ENCODE measurements around the gene RING1. TPM values are rescaled to one million over a fixed set of nuclear protein-coding genes. Genes with fewer than 3 reads are reported as not detected.
A peak's percentile ranks its signal among the peaks of the same experiment; 100 is the strongest.

RING1 gene
- total RNA-seq, 1 experiment from 2014 or later = 31.0 TPM

DNA sequence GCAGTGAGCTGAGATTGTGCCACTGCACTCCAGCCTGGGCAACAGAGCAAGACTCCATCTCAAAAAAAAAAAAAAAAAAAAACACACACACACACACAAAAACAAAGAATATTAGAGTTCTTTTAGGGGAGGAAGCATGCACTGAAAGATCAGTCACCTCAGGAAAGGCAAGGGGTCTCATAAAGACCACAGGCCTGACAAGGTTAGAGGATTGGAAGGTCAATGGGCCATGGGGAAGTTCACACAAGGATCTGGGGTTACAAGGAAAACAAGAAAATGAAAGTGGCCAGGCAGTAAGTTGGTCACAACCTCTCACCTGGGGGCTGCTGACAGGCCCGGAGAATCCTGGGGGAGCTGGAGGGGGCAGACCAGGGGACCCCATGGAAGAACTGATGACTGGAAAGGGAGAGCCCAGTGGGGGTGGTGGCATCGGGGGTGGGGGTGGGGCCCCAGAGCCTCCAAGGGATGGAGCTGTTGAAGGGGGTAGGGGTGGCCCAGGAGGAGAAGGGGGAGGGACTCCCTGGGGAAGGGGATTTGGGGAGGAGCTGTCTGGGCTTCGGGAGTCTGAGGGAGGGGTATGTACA lies 9.4 kb upstream of the RING1 start:
- H3K14ac ChIP-seq (ENCODE audit: insufficient read depth, low read length) = no peak overlapping the region

More for the DNA sequence above, 9.4 kb upstream of the RING1 start:
- no peak overlapping the region for H4K8ac ChIP-seq (replicated peaks; ENCODE audit: insufficient read length, low read depth, low read length)
- no peak overlapping the region for H3K27ac ChIP-seq (ENCODE audit: insufficient read length, low read depth, low read length)
- no peaks in the 10 kb centered on the region for H3K27me3 ChIP-seq (ENCODE audit: insufficient read depth, low read length)
- no peak for DNase-seq
- Mint-ChIP-seq H3K27me3 (ENCODE audit: low read depth) (no peaks in the 10 kb centered on the region), H3K36me3 (ENCODE audit: insufficient read depth in 1 of 3, low read depth in 3 of 3) (peaks cover 39 to 60% (median 50%) of the 10 kb centered on the region in 3 experiments), H3K4me3 (peak overlapping the region; percentile 96 to 99), H3K4me1 (peaks cover 30 to 41% of the 10 kb centered on the region in 2 experiments), H3K27ac (peak overlapping the region in 2 of 3 experiments; percentile 36 to 89; a peak in 2 of 7 replicates), H3K9me3 (no peaks in the 10 kb centered on the region; a peak in 1 of 5 replicates)
- H3K23me2 ChIP-seq (ENCODE audit: insufficient read length, low read depth, low read length, poor library complexity, severe bottlenecking) = peaks cover 8% of the 10 kb centered on the region
- no peaks in the 10 kb centered on the region for H3K9me3 ChIP-seq (ENCODE audit: control insufficient read depth, low read depth, low read length)
- TF ChIP-seq, protein P1, sequence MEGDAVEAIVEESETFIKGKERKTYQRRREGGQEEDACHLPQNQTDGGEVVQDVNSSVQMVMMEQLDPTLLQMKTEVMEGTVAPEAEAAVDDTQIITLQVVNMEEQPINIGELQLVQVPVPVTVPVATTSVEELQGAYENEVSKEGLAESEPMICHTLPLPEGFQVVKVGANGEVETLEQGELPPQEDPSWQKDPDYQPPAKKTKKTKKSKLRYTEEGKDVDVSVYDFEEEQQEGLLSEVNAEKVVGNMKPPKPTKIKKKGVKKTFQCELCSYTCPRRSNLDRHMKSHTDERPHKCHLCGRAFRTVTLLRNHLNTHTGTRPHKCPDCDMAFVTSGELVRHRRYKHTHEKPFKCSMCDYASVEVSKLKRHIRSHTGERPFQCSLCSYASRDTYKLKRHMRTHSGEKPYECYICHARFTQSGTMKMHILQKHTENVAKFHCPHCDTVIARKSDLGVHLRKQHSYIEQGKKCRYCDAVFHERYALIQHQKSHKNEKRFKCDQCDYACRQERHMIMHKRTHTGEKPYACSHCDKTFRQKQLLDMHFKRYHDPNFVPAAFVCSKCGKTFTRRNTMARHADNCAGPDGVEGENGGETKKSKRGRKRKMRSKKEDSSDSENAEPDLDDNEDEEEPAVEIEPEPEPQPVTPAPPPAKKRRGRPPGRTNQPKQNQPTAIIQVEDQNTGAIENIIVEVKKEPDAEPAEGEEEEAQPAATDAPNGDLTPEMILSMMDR (conservative IDR thresholded peaks at IDR 0.05) = no peak
- no peak overlapping the region for H2BK120ac ChIP-seq (ENCODE audit: low read depth, low read length, poor library complexity, severe bottlenecking)
- H2BK20ac ChIP-seq (ENCODE audit: low read depth, low read length, poor library complexity, severe bottlenecking) = no peak overlapping the region
- no peak overlapping the region for H3K23ac ChIP-seq (ENCODE audit: insufficient read length, low read depth, low read length)
- H2AK5ac ChIP-seq (ENCODE audit: insufficient read length, low read length) = no peak overlapping the region
- no peaks in the 10 kb centered on the region for H3K79me1 ChIP-seq (ENCODE audit: insufficient read depth, low read depth, low read length, poor library complexity, severe bottlenecking)
- H4K20me1 ChIP-seq (ENCODE audit: control insufficient read depth, insufficient read depth, insufficient read length) = no peaks in the 10 kb centered on the region
- no peak overlapping the region for H2BK15ac ChIP-seq (ENCODE audit: low read depth, low read length)
- peaks cover 4% of the 10 kb centered on the region; the same call in 1 of the 2 replicates for H3K79me2 ChIP-seq (ENCODE audit: insufficient read depth, low read length)
- H3K4me1 ChIP-seq (ENCODE audit: insufficient read depth, low read length) = peaks cover 9% of the 10 kb centered on the region; the same call in 1 of the 2 replicates
- no peak overlapping the region for H2BK12ac ChIP-seq (ENCODE audit: insufficient read length, low read depth, low read length)
- H2BK5ac ChIP-seq (ENCODE audit: insufficient read length, low read length) = no peak overlapping the region
- H3K56ac ChIP-seq (ENCODE audit: insufficient read length, low read depth, low read length) = no peak overlapping the region
- no peak overlapping the region for H2AFZ ChIP-seq (ENCODE audit: low read length)
- peak overlapping the region; percentile 86 for H3K4me2 ChIP-seq (ENCODE audit: insufficient read depth, insufficient read length, low read length)
- WGBS (ENCODE audit: extremely low coverage, insufficient read length, low lambda C conversion rate) = no CpG with 5 or more reads among the region's 3 CpGs
- H4K5ac ChIP-seq (ENCODE audit: insufficient read length, low read depth, low read length) = no peak overlapping the region
- H3K9ac ChIP-seq (ENCODE audit: extremely low read depth, insufficient read length, low read length) = no peak overlapping the region
- H3T11ph ChIP-seq (ENCODE audit: low read length) = no peak overlapping the region
- H4K91ac ChIP-seq (ENCODE audit: insufficient read length, low read depth, low read length) = no peak overlapping the region
- no peak overlapping the region for H3K4ac ChIP-seq (ENCODE audit: low read depth, low read length)
- H3K18ac ChIP-seq (ENCODE audit: insufficient read length, low read depth, low read length) = no peak overlapping the region
